ENCODE measurements around the gene NOTO. TPM values are rescaled to one million over a fixed set of nuclear protein-coding genes. Genes with fewer than 3 reads are reported as not detected.
A peak's percentile ranks its signal among the peaks of the same experiment; 100 is the strongest.

NOTO gene
- total and polyA plus RNA-seq, 2 donors (not counting 3 experiments of a cell fraction or from before 2014, with no cell fraction given) = not detected

- no peak overlapping the region for H3K27ac ChIP-seq (ENCODE audit: insufficient read depth, low read depth, low read length)
- peak overlapping the region; percentile 24 for H3K4me2 ChIP-seq (ENCODE audit: insufficient read depth, low read length)
- no peaks in the 10 kb centered on the region for H3K9me3 ChIP-seq (replicated peaks; ENCODE audit: control insufficient read depth, insufficient read depth, low read length)
- no peaks in the 10 kb centered on the region for H3K79me2 ChIP-seq (ENCODE audit: control insufficient read depth, insufficient read depth, low read length)
- H3K36me3 ChIP-seq (ENCODE audit: control insufficient read depth in 2 of 2, extremely low read depth in 1 of 2, insufficient read depth in 2 of 2, low read length in 2 of 2) = no peaks in the 10 kb centered on the region
- dilution Hi-C loops (cut with MboI; ENCODE audit: extremely low pct_ligation_motif_present, low sequenced_read_pairs) (no loop called here), intact Hi-C loops (cut with micrococcal nuclease) (loop anchor here (5.0 kb wide), 1 partner anchor 398 kb away; no protein-coding TSS in a partner anchor)
- peak overlapping the region in 2 of 3 experiments; percentile 5 to 17 for H3K4me3 ChIP-seq (replicated peaks in 1 of 3; ENCODE audit: insufficient read depth in 1 of 3, low read depth in 1 of 3, low read length in 3 of 3)
- H2AFZ ChIP-seq (ENCODE audit: low read depth, low read length) = peak overlapping the region; percentile 80
- TF ChIP-seq MAX (IDR thresholded peaks at IDR 0.05; ENCODE audit: insufficient read depth, insufficient read length) (no peak), POLR2AphosphoS5 (IDR thresholded peaks at IDR 0.05; ENCODE audit: insufficient read depth, low read depth, low read length) (peak; percentile 51)
- FAIRE-seq (peak; percentile 33), DNase-seq (ENCODE audit: low read depth, low spot score) (peak; percentile 58)
- peak overlapping the region; percentile 36 for H3K9ac ChIP-seq (replicated peaks; ENCODE audit: extremely low read depth, insufficient read depth, low read length)
- BruUV-seq (replicated peaks) = no TSS peak
- H3K9me1 ChIP-seq (replicated peaks; ENCODE audit: control insufficient read depth, extremely low read depth, insufficient read depth, low read length) = no peaks in the 10 kb centered on the region
- H3K4me1 ChIP-seq (ENCODE audit: control insufficient read depth, extremely low read depth, insufficient read depth, low read length) = peaks cover 32% of the 10 kb centered on the region
- ChIA-PET POLR2A (no interaction called here), CTCF (interaction anchor here (0.6 to 4.2 kb wide), 10 partner anchors 12 to 288 kb away, joined by 3 to 261 read pairs (median 15); partner anchors contain the start of genes RAB11FIP5 and SPR)
- H4K20me1 ChIP-seq (replicated peaks; ENCODE audit: control insufficient read depth, extremely low read depth, insufficient read depth, low read length) = no peaks in the 10 kb centered on the region
- peaks cover 7 to 14% of the 10 kb centered on the region in 2 experiments for H3K27me3 ChIP-seq (ENCODE audit: control insufficient read depth in 2 of 2, insufficient read depth in 2 of 2, low read length in 2 of 2)
These were observed 26.6 kb upstream of the NOTO start for GRCh38 chr2:73175663-73176204.

- no peak for FAIRE-seq
- peak overlapping the region; percentile 66 for H3K9ac ChIP-seq (replicated peaks; ENCODE audit: extremely low read depth, insufficient read depth, low read length)
- peak overlapping the region; percentile 80 for H2AFZ ChIP-seq (ENCODE audit: low read depth, low read length)
- dilution Hi-C loops (cut with MboI; ENCODE audit: extremely low pct_ligation_motif_present, low sequenced_read_pairs) (no loop called here), intact Hi-C loops (cut with micrococcal nuclease) (loop anchor here (5.0 kb wide), 1 partner anchor 399 kb away; no protein-coding TSS in a partner anchor)
- H3K4me2 ChIP-seq (ENCODE audit: insufficient read depth, low read length) = peak overlapping the region; percentile 60
- BruUV-seq (replicated peaks) = no TSS peak
- no peaks in the 10 kb centered on the region for H3K36me3 ChIP-seq (ENCODE audit: control insufficient read depth in 2 of 2, extremely low read depth in 1 of 2, insufficient read depth in 2 of 2, low read length in 2 of 2)
- H3K27me3 ChIP-seq (ENCODE audit: control insufficient read depth in 2 of 2, insufficient read depth in 2 of 2, low read length in 2 of 2) = peaks cover 7 to 14% of the 10 kb centered on the region in 2 experiments
- H3K9me1 ChIP-seq (replicated peaks; ENCODE audit: control insufficient read depth, extremely low read depth, insufficient read depth, low read length) = no peaks in the 10 kb centered on the region
- H3K4me1 ChIP-seq (ENCODE audit: control insufficient read depth, extremely low read depth, insufficient read depth, low read length) = peaks cover 32% of the 10 kb centered on the region
- CTCF ChIA-PET = interaction anchor here (0.6 to 4.2 kb wide), 48 partner anchors 10 to 431 kb away, joined by 3 to 261 read pairs (median 5); partner anchors contain the start of genes NOTO, PRADC1, RAB11FIP5 and SFXN5
- TF ChIP-seq MYC (IDR thresholded peaks at IDR 0.05; ENCODE audit: low read depth, low read length) (no peak), JUN (IDR thresholded peaks at IDR 0.05; ENCODE audit: borderline replicate concordance, insufficient read depth, insufficient read length, low read depth) (no peak), MAX (IDR thresholded peaks at IDR 0.05; ENCODE audit: insufficient read depth, insufficient read length) (no peak), FOS (IDR thresholded peaks at IDR 0.05; ENCODE audit: borderline replicate concordance, insufficient read depth, low read length) (no peak), GATA2 (IDR thresholded peaks at IDR 0.05; ENCODE audit: insufficient read depth, insufficient read length, low read depth, low read length) (no peak), EZH2 (IDR thresholded peaks at IDR 0.05; ENCODE audit: borderline replicate concordance, low read depth, low read length, severe bottlenecking) (no peak), POLR2A (IDR thresholded peaks at IDR 0.05; ENCODE audit: low read depth, low read length) (no peak), CTCF (IDR thresholded peaks at IDR 0.05; ENCODE audit: extremely low read depth in 1 of 2, insufficient read depth in 1 of 2, low read depth in 1 of 2, low read length in 2 of 2) (no peak), POLR2AphosphoS5 (IDR thresholded peaks at IDR 0.05; ENCODE audit: insufficient read depth, low read depth, low read length) (no peak)
- H4K20me1 ChIP-seq (replicated peaks; ENCODE audit: control insufficient read depth, extremely low read depth, insufficient read depth, low read length) = no peaks in the 10 kb centered on the region
- POLR2A ChIA-PET = interaction anchor here (0.6 to 1.0 kb wide), 3 partner anchors 157 to 293 kb away, joined by 3 to 6 read pairs (median 4); no protein-coding TSS in a partner anchor
- H3K4me3 ChIP-seq (replicated peaks in 1 of 3; ENCODE audit: insufficient read depth in 1 of 3, low read depth in 1 of 3, low read length in 3 of 3) = peak overlapping the region in 1 of 3 experiments; percentile 13
- peak overlapping the region; percentile 11 for H3K27ac ChIP-seq (ENCODE audit: insufficient read depth, low read depth, low read length)
- peak; percentile 14 for DNase-seq (ENCODE audit: low read depth, low spot score)
- H3K9me3 ChIP-seq (replicated peaks; ENCODE audit: control insufficient read depth, insufficient read depth, low read length) = no peaks in the 10 kb centered on the region
- no peaks in the 10 kb centered on the region for H3K79me2 ChIP-seq (ENCODE audit: control insufficient read depth, insufficient read depth, low read length)
These were observed 26.0 kb upstream of the NOTO start for GRCh38 chr2:73176205-73176880.

All from endothelial cell of umbilical vein (primary cell).